Lower leg skin (tissue), 4 donors: ENCODE measurements around the gene PCDHB6. TPM values are rescaled to one million over a fixed set of nuclear protein-coding genes. Genes with fewer than 3 reads are reported as not detected.
"Not testable (repeated sequence)": the region's sequence is repeated elsewhere in the genome, so short reads cannot be mapped to it uniquely, and the experiment has no call there.

Source experiments
- DNase-seq, 2 donors: peaks; one replicate each; pipeline ENCODE4 v3.0.0-alpha.2; 2019; ENCODE audit warnings: low spot score in 2 of 2
- H3K4me3 ChIP-seq: fragments of 200-600 bp; sonication (generic); 2 replicates; pipeline ENCODE4 v1.5.1; 2017; ENCODE audit warnings: mild to moderate bottlenecking, low read depth; ENCODE audit not compliant: poor library complexity, severe bottlenecking
- POLR2A ChIP-seq, 2 donors: fragments of 450-650 bp; IDR thresholded peaks; one replicate each; pipeline ENCODE4 v1.6.1; 2016 to 2017; ENCODE audit warnings: antibody characterized with exemption in 2 of 2, mild to moderate bottlenecking in 1 of 2, moderate library complexity in 1 of 2
- WGBS, 2 donors: methylation state at CpG; one replicate each; pipeline ENCODE4 v1.1.5; 2018; 5-methylcytosine and 5-hydroxymethylcytosine counted together
- intact Hi-C: fragments of 100-400 bp; cut with DNase I; formaldehyde crosslinking; loops from one replicate; pipeline ENCODE4 v1.15.0; 2023; ENCODE audit warnings: low total_unique reads
- total RNA-seq, 4 donors: library from RNA; depleted of rRNA; stranded (reverse); fragments of >200 nt; gene quantifications; one replicate each; pipeline ENCODE4 v1.1.0, GENCODE V29; 2016
- TF ChIP-seq, protein P1 (sequence below), 3 donors: fragments of 450-650 bp; IDR thresholded peaks; one replicate each; pipeline ENCODE4 v1.5.1; 2016; ENCODE audit warnings: antibody characterized with exemption in 3 of 3, mild to moderate bottlenecking in 3 of 3, moderate library complexity in 2 of 3

The PCDHB6 gene
- total RNA-seq, 4 donors from 2014 or later: 0.93 to 1.3 (median 1.3) TPM; not detected in 1

DNA sequence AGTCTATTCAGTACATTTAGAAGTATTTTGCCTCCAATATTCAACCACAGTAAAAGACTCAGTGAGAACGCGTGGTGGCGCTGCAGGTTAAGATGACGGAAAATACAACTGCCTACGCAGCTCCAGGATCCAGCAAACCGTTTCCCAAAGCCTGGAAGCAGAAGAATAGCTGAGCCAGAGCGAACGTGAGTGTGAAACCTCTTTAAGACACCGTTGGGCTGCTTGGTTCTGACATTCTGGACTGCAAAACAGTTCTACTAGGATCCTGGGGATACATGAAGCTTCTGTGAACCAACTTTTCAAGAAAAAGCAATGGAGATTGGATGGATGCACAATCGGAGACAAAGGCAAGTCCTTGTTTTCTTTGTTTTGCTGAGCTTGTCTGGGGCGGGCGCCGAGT, 32.4 kb downstream of the PCDHB6 start, which contains the start of gene PCDHB16:
Gene PCDHB16 (plus strand): TSS at position 140 of the 400 bp plus-strand sequence. CDS start 173 bp downstream, at position 313.
- WGBS, 2 donors: 10 to 11% methylated on average over 13 of the region's 13 CpGs
- DNase-seq: no peak
- intact Hi-C loops: no loop called here
- peak within 1 kb of the TSS; percentile 1 for H3K4me3 ChIP-seq
- no peak for TF ChIP-seq POLR2A (IDR thresholded peaks at IDR 0.05)

GRCh38 chr5:141184117-141184855, 34.4 kb downstream of the PCDHB6 start:
- 20 to 40% methylated on average over 3 to 12 of the region's 69 CpGs for WGBS, 2 donors
- DNase-seq, H3K4me3 ChIP-seq, intact Hi-C loops: not testable (repeated sequence)

GRCh38 chr5:141186897-141187512, 37.1 kb downstream of the PCDHB6 start, which contains the start of gene PCDHB9:
Gene PCDHB9, plus strand, starts transcription at chr5:141187161. Its CDS starts 158 bp downstream, at chr5:141187319.
- H3K4me3 ChIP-seq: no peak within 1 kb of the TSS
- 18 to 24% methylated on average over 9 of the region's 9 CpGs for WGBS, 2 donors
- intact Hi-C loops: no loop called here
- DNase-seq: no peak
- TF ChIP-seq, protein P1, sequence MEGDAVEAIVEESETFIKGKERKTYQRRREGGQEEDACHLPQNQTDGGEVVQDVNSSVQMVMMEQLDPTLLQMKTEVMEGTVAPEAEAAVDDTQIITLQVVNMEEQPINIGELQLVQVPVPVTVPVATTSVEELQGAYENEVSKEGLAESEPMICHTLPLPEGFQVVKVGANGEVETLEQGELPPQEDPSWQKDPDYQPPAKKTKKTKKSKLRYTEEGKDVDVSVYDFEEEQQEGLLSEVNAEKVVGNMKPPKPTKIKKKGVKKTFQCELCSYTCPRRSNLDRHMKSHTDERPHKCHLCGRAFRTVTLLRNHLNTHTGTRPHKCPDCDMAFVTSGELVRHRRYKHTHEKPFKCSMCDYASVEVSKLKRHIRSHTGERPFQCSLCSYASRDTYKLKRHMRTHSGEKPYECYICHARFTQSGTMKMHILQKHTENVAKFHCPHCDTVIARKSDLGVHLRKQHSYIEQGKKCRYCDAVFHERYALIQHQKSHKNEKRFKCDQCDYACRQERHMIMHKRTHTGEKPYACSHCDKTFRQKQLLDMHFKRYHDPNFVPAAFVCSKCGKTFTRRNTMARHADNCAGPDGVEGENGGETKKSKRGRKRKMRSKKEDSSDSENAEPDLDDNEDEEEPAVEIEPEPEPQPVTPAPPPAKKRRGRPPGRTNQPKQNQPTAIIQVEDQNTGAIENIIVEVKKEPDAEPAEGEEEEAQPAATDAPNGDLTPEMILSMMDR (IDR thresholded peaks at IDR 0.05): no peak
- TF ChIP-seq POLR2A (IDR thresholded peaks at IDR 0.05): no peak

DNA sequence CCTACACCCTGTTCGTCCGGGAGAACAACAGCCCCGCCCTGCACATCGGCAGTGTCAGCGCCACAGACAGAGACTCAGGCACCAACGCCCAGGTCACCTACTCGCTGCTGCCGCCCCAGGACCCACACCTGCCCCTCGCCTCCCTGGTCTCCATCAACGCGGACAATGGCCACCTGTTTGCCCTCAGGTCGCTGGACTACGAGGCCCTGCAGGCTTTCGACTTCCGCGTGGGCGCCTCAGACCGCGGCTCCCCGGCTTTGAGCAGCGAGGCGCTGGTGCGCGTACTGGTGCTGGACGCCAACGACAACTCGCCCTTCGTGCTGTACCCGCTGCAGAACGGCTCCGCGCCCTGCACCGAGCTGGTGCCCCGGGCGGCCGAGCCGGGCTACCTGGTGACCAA, 38.8 kb downstream of the PCDHB6 start:
- DNase-seq, H3K4me3 ChIP-seq, intact Hi-C loops: not testable (repeated sequence)
- WGBS, 2 donors: 28 to 36% methylated on average over 8 to 24 of the region's 37 CpGs

DNA sequence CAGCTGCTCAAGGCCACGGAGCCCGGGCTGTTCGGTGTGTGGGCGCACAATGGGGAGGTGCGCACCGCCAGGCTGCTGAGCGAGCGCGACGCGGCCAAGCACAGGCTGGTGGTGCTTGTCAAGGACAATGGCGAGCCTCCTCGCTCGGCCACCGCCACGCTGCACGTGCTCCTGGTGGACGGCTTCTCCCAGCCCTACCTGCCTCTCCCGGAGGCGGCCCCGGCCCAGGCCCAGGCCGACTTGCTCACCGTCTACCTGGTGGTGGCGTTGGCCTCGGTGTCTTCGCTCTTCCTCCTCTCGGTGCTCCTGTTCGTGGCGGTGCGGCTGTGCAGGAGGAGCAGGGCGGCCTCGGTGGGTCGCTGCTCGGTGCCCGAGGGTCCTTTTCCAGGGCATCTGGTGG, 39.3 kb downstream of the PCDHB6 start:
- DNase-seq, intact Hi-C loops, H3K4me3 ChIP-seq: not testable (repeated sequence)
- WGBS, 2 donors: 45% methylated on average over 18 of the region's 35 CpGs; no CpG with 5 or more reads in 1 of the 2 donors

GRCh38 chr5:141192110-141192725, 42.4 kb downstream of the PCDHB6 start, which contains the start of gene PCDHB10:
Gene PCDHB10, plus strand, starts transcription at chr5:141192353. Its CDS starts 200 bp downstream, at chr5:141192553.
- DNase-seq: no peak
- intact Hi-C loops: no loop called here
- H3K4me3 ChIP-seq: no peak within 1 kb of the TSS
- WGBS, 2 donors: 8 to 13% methylated on average over 10 of the region's 10 CpGs
- TF ChIP-seq, protein P1 (IDR thresholded peaks at IDR 0.05): no peak

DNA sequence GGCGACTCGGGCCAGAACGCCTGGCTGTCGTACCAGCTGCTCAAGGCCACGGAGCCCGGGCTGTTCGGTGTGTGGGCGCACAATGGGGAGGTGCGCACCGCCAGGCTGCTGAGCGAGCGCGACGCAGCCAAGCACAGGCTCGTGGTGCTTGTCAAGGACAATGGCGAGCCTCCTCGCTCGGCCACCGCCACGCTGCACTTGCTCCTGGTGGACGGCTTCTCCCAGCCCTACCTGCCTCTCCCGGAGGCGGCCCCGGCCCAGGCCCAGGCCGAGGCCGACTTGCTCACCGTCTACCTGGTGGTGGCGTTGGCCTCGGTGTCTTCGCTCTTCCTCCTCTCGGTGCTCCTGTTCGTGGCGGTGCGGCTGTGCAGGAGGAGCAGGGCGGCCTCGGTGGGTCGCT, 44.5 kb downstream of the PCDHB6 start:
- DNase-seq, intact Hi-C loops, H3K4me3 ChIP-seq: not testable (repeated sequence)
- 22 to 39% methylated on average over 7 to 22 of the region's 37 CpGs for WGBS, 2 donors

DNA sequence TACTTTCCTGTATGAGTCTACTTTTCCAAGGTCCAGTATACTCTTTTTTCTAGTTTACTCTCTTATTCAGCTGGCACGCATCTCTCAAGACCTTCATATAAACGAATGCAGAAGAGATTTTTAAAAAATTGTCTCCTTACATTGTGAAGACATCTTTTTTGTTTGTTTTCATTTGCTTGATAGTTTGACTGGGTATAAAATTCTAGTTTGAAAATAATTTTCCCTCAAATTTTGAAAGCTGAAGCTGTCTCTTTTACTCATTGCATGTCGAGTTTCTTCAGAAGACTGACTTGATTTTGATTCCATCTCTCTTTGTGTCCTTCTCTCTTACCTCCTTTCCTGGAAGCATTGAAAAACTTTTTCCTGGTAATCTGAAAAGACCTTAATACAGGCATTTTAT, 46.5 kb downstream of the PCDHB6 start:
- no peak overlapping the region for H3K4me3 ChIP-seq
- intact Hi-C loops: no loop called here
- TF ChIP-seq, protein P1 (IDR thresholded peaks at IDR 0.05): no peak
- TF ChIP-seq POLR2A (IDR thresholded peaks at IDR 0.05): no peak
- DNase-seq: no peak
- 50 to 51% methylated on average over 3 of the region's 3 CpGs for WGBS, 2 donors
